HG03045 (cell line): ENCODE measurements around the gene FXN.

Experiments used
- ATAC-seq: cut with Tn5 transposase; IDR thresholded peaks from one replicate; pipeline ENCODE4 v1.9.1; 2021; ENCODE audit warnings: mild to moderate bottlenecking, moderate library complexity; ENCODE audit not compliant: unreplicated experiment

FXN gene

DNA sequence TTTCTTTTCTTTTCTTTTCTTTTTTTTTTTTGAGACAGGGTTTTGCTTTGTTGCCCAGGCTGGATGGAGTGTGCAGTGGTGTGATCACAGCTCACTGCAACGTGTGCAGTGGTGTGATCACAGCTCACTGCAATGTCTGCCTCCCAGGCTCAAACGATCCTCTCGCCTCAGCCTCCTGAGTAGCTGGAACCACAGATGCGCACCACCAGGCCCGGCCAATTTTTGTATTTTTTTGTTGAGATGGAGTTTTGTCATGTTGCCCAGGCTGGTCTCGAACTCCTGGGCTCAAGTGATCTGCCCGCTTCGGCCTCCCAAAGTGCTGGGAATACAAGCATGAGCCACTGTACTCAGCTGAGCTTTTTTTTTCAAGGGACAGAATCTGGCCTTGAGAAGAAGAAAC, 101.8 kb downstream of the FXN start:
- no peak for ATAC-seq

- ATAC-seq: no peak
Measured at GRCh38 chr9:69139596-69139995, 104.0 kb downstream of the FXN start.

GRCh38 chr9:69140123-69140735, 104.7 kb downstream of the FXN start:
- ATAC-seq: no peak

- no peak for ATAC-seq
Measured at GRCh38 chr9:69141851-69142250, 106.3 kb downstream of the FXN start.

GRCh38 chr9:69143291-69143690, 107.7 kb downstream of the FXN start:
- no peak for ATAC-seq

DNA sequence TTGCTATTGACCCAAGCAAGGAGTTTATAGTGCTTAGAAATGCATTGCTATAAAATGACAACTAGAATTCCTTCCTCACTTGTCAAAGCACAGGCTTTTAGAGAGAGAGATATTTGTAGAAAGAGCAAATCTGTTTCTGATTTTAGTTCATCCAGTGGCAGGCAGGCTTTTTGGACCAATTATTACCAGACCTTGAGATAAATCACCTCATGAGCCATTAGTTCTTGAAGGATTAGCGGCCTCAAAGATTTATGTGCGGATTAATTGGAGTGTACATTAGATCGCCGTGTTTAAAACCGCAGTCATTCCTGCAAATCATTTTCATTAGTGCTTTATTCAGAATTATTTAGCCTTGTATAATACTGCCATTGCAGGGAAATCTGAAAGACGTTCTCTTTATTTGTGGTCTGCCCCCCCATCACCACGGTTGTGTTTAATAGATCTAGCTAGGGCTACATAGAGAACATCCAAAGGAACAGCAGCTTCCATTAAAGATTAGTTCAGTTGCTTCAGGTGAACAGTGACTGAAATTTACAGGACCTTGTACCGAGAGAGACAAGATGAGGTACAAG, 109.7 kb downstream of the FXN start:
- ATAC-seq: no peak

- ATAC-seq: no peak
Measured at GRCh38 chr9:69147041-69147834, 111.7 kb downstream of the FXN start.

DNA sequence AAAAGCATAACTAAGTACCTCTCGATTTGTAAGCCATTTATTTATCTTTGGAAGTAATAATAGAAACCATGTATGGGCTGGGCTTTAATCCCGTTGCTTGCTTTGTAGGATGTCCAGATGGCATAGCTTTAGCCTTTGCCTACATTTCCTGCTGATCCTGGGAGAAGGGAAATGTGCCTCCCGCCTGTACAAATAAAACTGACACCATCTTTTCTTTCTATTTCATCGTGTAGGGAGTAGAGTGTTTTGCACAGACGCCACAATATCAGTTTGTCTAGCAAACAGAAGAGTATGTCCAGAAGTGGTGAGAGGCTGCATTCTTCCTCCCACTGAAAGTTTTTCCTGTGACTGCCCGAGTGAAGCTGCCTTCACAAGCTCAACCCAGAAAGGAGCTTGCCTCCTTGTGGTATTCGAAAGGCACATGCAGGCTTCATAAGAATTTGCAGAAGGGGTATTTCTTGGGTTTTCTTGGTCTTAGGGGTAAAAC, 113.8 kb downstream of the FXN start:
- ATAC-seq: no peak
